H1 (cell line): ENCODE results near the gene PPP6R1. TPM values are rescaled to one million over a fixed set of nuclear protein-coding genes. Genes with fewer than 3 reads are reported as not detected.

Source experiments
- CTCF ChIA-PET: fragments of 300-600 bp; sonication (Branson Sonifier 250); formaldehyde crosslinking; loops from one replicate; lab custom pipeline; 2021; ENCODE audit not compliant: partially characterized antibody; lab: Charles Lee
- POLR2A ChIA-PET: fragments of 300-600 bp; sonication (Branson Sonifier 250); formaldehyde crosslinking; loops from one replicate; lab custom pipeline; 2021; ENCODE audit warnings: inconsistent platforms; ENCODE audit not compliant: partially characterized antibody; lab: Charles Lee
- DNase-seq, 2 experiments: peaks; one replicate each; pipeline versions ENCODE4 v3.0.0 to v3.0.0-alpha.2; 2010 to 2022; ENCODE audit warnings: low spot score in 2 of 2, low read depth in 1 of 2, mixed read lengths in 1 of 2
- FAIRE-seq: peaks from 2 replicates; lab custom pipeline; 2011; peaks lifted over from hg19 to GRCh38; lab: Jason Lieb, UNC
- H2AFZ ChIP-seq: 2 replicates; pipeline ENCODE4 v1.8.1; 2012; ENCODE audit warnings: low read length, inconsistent platforms
- H2AK5ac ChIP-seq: 2 replicates; pipeline ENCODE4 v1.6.1; 2013; ENCODE audit warnings: low read depth, low read length
- H2BK120ac ChIP-seq: replicated peaks from 2 replicates; pipeline ENCODE3; 2013; ENCODE audit warnings: low read depth, low read length, inconsistent platforms
- H2BK12ac ChIP-seq: 2 replicates; pipeline ENCODE4 v1.6.1; 2013; ENCODE audit warnings: low read depth, low read length
- H2BK15ac ChIP-seq: 2 replicates; pipeline ENCODE4 v1.6.1; 2013; ENCODE audit warnings: low read length
- H2BK20ac ChIP-seq: 2 replicates; pipeline ENCODE4 v1.6.1; 2013; ENCODE audit warnings: low read length
- H2BK5ac ChIP-seq: 2 replicates; pipeline ENCODE4 v1.6.1; 2013; ENCODE audit warnings: low read depth, low read length
- H3K14ac ChIP-seq: 2 replicates; pipeline ENCODE4 v1.6.1; 2013; ENCODE audit warnings: inconsistent platforms; ENCODE audit not compliant: insufficient read length
- H3K18ac ChIP-seq: 2 replicates; pipeline ENCODE4 v1.6.1; 2013; ENCODE audit warnings: low read length; ENCODE audit errors: extremely low read depth
- H3K23ac ChIP-seq: 2 replicates; pipeline ENCODE4 v1.6.1; 2013; ENCODE audit warnings: inconsistent platforms; ENCODE audit not compliant: insufficient read length
- H3K23me2 ChIP-seq: 2 replicates; pipeline ENCODE4 v1.6.1; 2013; ENCODE audit warnings: low read depth, low read length
- H3K27ac ChIP-seq: 2 replicates; pipeline ENCODE4 v1.6.1; 2011; ENCODE audit warnings: low read depth, low read length, inconsistent platforms
- H3K27me3 ChIP-seq, 4 experiments: replicated peaks in 1 of 4; 1 replicate in 1 of 4; 2 replicates in 3 of 4; pipeline versions ENCODE4 v1.6.1 to v1.8.1; 2011 to 2013; ENCODE audit warnings: low read length in 3 of 4, mild to moderate bottlenecking in 3 of 4, inconsistent platforms in 2 of 4, mixed read lengths in 2 of 4, moderate library complexity in 1 of 4; ENCODE audit not compliant: control insufficient read depth in 3 of 4, insufficient read depth in 3 of 4; ENCODE audit errors: extremely low read depth in 1 of 4
- H3K36me3 ChIP-seq, 4 experiments: 2 replicates each; pipeline versions ENCODE4 v1.6.1 to v1.8.1; 2011 to 2013; ENCODE audit warnings: mild to moderate bottlenecking in 4 of 4, low read length in 3 of 4, moderate library complexity in 2 of 4, control low read depth in 1 of 4, inconsistent platforms in 1 of 4; ENCODE audit not compliant: insufficient read depth in 4 of 4, control insufficient read depth in 2 of 4
- H3K4ac ChIP-seq: replicated peaks from 2 replicates; pipeline ENCODE3; 2013; ENCODE audit warnings: low read length, low read depth, mixed read lengths, inconsistent platforms; ENCODE audit not compliant: insufficient read length
- H3K4me1 ChIP-seq, 4 experiments: replicated peaks in 1 of 4; 1 replicate in 1 of 4; 2 replicates in 3 of 4; pipeline versions ENCODE4 v1.6.1 to v1.8.1; 2011 to 2013; ENCODE audit warnings: low read length in 3 of 4, inconsistent platforms in 2 of 4, mixed read lengths in 1 of 4; ENCODE audit not compliant: insufficient read depth in 4 of 4, control insufficient read depth in 3 of 4
- H3K4me2 ChIP-seq, 2 experiments: 2 replicates each; pipeline versions ENCODE4 v1.6.1 to v1.8.1; 2011 to 2013; ENCODE audit warnings: low read depth in 2 of 2, low read length in 2 of 2, control low read depth in 1 of 2, inconsistent platforms in 1 of 2, mild to moderate bottlenecking in 1 of 2; ENCODE audit not compliant: insufficient read depth in 1 of 2
- H3K4me3 ChIP-seq, 4 experiments: fragments of 200-600, 300-600 bp in 1 of 4; sonication (generic), shearing (Covaris generic), sonication (Bioruptor Twin) in 1 of 4; 2 replicates each; pipeline versions ENCODE4 v1.5.1 to v1.8.1; 2011 to 2016; ENCODE audit warnings: low read length in 4 of 4, low read depth in 3 of 4, control low read depth in 2 of 4, inconsistent platforms in 2 of 4, mild to moderate bottlenecking in 2 of 4, mixed read lengths in 1 of 4, moderate library complexity in 1 of 4; ENCODE audit not compliant: insufficient read depth in 2 of 4; ENCODE audit errors: extremely low read depth in 1 of 4
- H3K56ac ChIP-seq: replicated peaks from 2 replicates; pipeline ENCODE3; 2013; ENCODE audit warnings: low read depth, mild to moderate bottlenecking, mixed read lengths, low read length, inconsistent platforms; ENCODE audit not compliant: insufficient read length
- H3K79me1 ChIP-seq: 2 replicates; pipeline ENCODE4 v1.6.1; 2013; ENCODE audit warnings: low read depth, low read length, control low read depth
- H3K79me2 ChIP-seq, 2 experiments: 2 replicates each; pipeline versions ENCODE4 v1.6.1 to v1.8.1; 2012 to 2013; ENCODE audit warnings: low read length in 2 of 2, mild to moderate bottlenecking in 2 of 2, inconsistent platforms in 1 of 2; ENCODE audit not compliant: insufficient read depth in 2 of 2, control insufficient read depth in 1 of 2
- H3K9ac ChIP-seq, 4 experiments: replicated peaks in 1 of 4; 1 replicate in 1 of 4; 2 replicates in 3 of 4; pipeline versions ENCODE4 v1.6.1 to v1.8.1; 2011 to 2013; ENCODE audit warnings: low read depth in 3 of 4, low read length in 3 of 4, control low read depth in 2 of 4, mild to moderate bottlenecking in 2 of 4, moderate library complexity in 2 of 4, inconsistent platforms in 1 of 4; ENCODE audit errors: extremely low read depth in 1 of 4
- H3K9me3 ChIP-seq, 2 experiments: 2 replicates each; pipeline versions ENCODE4 v1.6.1 to v1.8.1; 2012 to 2013; ENCODE audit warnings: mild to moderate bottlenecking in 2 of 2, moderate library complexity in 2 of 2, control low read depth in 1 of 2, inconsistent platforms in 1 of 2, low read depth in 1 of 2, low read length in 1 of 2, mixed read lengths in 1 of 2; ENCODE audit not compliant: insufficient read depth in 2 of 2
- H4K20me1 ChIP-seq, 2 experiments: replicated peaks in 1 of 2; 2 replicates each; pipeline versions ENCODE3 to v1.8.1; 2011 to 2013; ENCODE audit warnings: inconsistent platforms in 2 of 2, low read length in 2 of 2, mild to moderate bottlenecking in 1 of 2; ENCODE audit not compliant: insufficient read depth in 2 of 2, control insufficient read depth in 1 of 2
- H4K5ac ChIP-seq: 2 replicates; pipeline ENCODE4 v1.6.1; 2013; ENCODE audit warnings: low read length, low read depth, mixed read lengths, inconsistent platforms; ENCODE audit not compliant: insufficient read length
- H4K8ac ChIP-seq: 2 replicates; pipeline ENCODE4 v1.8.0; 2013; ENCODE audit warnings: mild to moderate bottlenecking, moderate library complexity, low read length, inconsistent platforms; ENCODE audit not compliant: insufficient read depth; ENCODE audit errors: extremely low read depth
- H4K91ac ChIP-seq: replicated peaks from 2 replicates; pipeline ENCODE3; 2013; ENCODE audit warnings: low read length, mixed read lengths, inconsistent platforms; ENCODE audit not compliant: insufficient read length
- BACH1 ChIP-seq: IDR thresholded peaks from 2 replicates; pipeline ENCODE4 v1.6.1; 2012; ENCODE audit warnings: low read length, improper control_type of control experiment
- CBX5 ChIP-seq: fragments of 300-800, 300-1000 bp; sonication (generic); IDR thresholded peaks from 2 replicates; pipeline ENCODE4 v1.7.1; 2016; ENCODE audit warnings: antibody characterized with exemption, low read length, low read depth
- POLR2A ChIP-seq, 2 experiments: IDR thresholded peaks; 1 replicate in 1 of 2; 2 replicates in 1 of 2; pipeline ENCODE4 v1.6.1; 2011; ENCODE audit warnings: low read depth in 2 of 2, low read length in 2 of 2, mild to moderate bottlenecking in 2 of 2; ENCODE audit errors: control extremely low read depth in 1 of 2
- RAD21 ChIP-seq, 2 experiments: IDR thresholded peaks in 1 of 2; conservative IDR thresholded peaks in 1 of 2; 2 replicates each; pipeline ENCODE4 v1.6.1; 2011; ENCODE audit warnings: low read depth in 2 of 2, low read length in 2 of 2, improper control_type of control experiment in 1 of 2, inconsistent platforms in 1 of 2, mild to moderate bottlenecking in 1 of 2, moderate library complexity in 1 of 2
- SAP30 ChIP-seq: fragments of 300-600 bp; sonication (generic); IDR thresholded peaks from 2 replicates; pipeline ENCODE4 v1.7.1; 2012; ENCODE audit warnings: low read length, moderate library complexity, mild to moderate bottlenecking, inconsistent platforms; ENCODE audit not compliant: insufficient read depth, insufficient replicate concordance
- WGBS, 2 experiments: shearing (Covaris generic) in 1 of 2; methylation state at CpG; one replicate each; pipeline versions ENCODE4 v1.1.6 to v1.1.7; 2013 to 2015; ENCODE audit warnings: low lambda C conversion rate in 2 of 2, mixed read lengths in 2 of 2, inconsistent platforms in 1 of 2, low coverage in 1 of 2, missing lambda C conversion rate in 1 of 2; ENCODE audit not compliant: insufficient replicate concordance in 2 of 2, insufficient coverage in 1 of 2, insufficient read length in 1 of 2; ENCODE audit errors: extremely low coverage in 1 of 2, missing lambda C conversion rate in 1 of 2; 5-methylcytosine and 5-hydroxymethylcytosine counted together
- polyA plus RNA-seq, 7 experiments: library from polyadenylated mRNA; depleted of rRNA in 3 of 7; stranded (reverse) in 5 of 7; unstranded in 2 of 7; fragments of >200 nt in 5 of 7; fragments of 200-250 nt in 2 of 7; gene quantifications; 1 replicate in 5 of 7; 2 replicates in 1 of 7; 4 replicates in 1 of 7; pipeline versions ENCODE4 v1.2.1 to v1.2.3, GENCODE V29; 2011 to 2013; ENCODE audit warnings: missing spikeins in 2 of 7, mixed read lengths in 2 of 7
- total RNA-seq: library from RNA; stranded (reverse); fragmentation: NEBNext Ultra II Directional; extraction: Animal tissue kit (Norgen Biotek cat#: 25700); gene quantifications from 2 replicates; pipeline ENCODE4 v1.2.1, GENCODE V29; 2021

Gene PPP6R1
- total and polyA plus RNA-seq, 2 of the 8 experiments (the other 6 are each of a cell fraction or from before 2014, with no cell fraction given), result 36.4 to 74.4 TPM

DNA sequence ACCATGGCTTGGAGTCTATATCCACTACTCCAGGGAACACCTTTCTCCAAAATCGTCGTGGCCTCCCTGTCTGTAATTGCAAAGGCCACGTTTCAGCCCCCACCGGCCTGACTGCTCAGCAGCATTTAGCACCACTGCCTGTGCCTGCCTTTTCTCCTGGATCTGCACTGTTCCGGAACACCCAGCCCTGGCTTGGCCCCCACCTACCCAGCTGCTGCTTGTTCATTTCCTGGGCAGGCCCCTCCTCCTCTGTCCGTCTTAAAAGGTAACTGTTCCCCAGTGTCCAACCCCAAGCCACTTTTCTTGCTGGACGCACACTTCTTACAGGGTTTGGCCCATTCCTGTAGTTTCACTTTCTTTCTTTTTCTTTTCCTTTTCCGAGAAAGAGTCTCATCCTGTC is 70.2 kb downstream of the PPP6R1 start:
- H3K4ac ChIP-seq, result no peak overlapping the region
- no peak overlapping the region for H3K18ac ChIP-seq
- no peak overlapping the region for H3K14ac ChIP-seq
- H3K4me3 ChIP-seq, result no peak overlapping the region
- no peak overlapping the region for H4K5ac ChIP-seq
- peaks cover 0 to 2% of the 10 kb centered on the region in 2 experiments for H4K20me1 ChIP-seq
- no peak overlapping the region for H3K23ac ChIP-seq
- no peak overlapping the region for H2AFZ ChIP-seq
- no peak overlapping the region for H3K4me2 ChIP-seq
- no peak overlapping the region for H4K8ac ChIP-seq
- POLR2A ChIA-PET, result interaction anchor here (1.2 kb wide), 1 partner anchor 12 kb away, joined by 3 read pairs; no protein-coding TSS in a partner anchor
- H4K91ac ChIP-seq, result no peak overlapping the region
- H2BK5ac ChIP-seq, result no peak overlapping the region
- no peak overlapping the region for H2AK5ac ChIP-seq
- no peak overlapping the region for H3K56ac ChIP-seq
- no peaks in the 10 kb centered on the region for H3K9me3 ChIP-seq
- no peak overlapping the region for H2BK15ac ChIP-seq
- no peak overlapping the region for H2BK12ac ChIP-seq
- no peak overlapping the region for H2BK20ac ChIP-seq
- 84% methylated on average over 8 of the region's 8 CpGs; no CpG with 5 or more reads in 1 of the 2 experiments for WGBS, 2 experiments
- H2BK120ac ChIP-seq, result no peak overlapping the region
- H3K79me1 ChIP-seq, result no peaks in the 10 kb centered on the region
- H3K36me3 ChIP-seq, result no peaks in the 10 kb centered on the region
- no peak for TF ChIP-seq SAP30
- TF ChIP-seq BACH1, result no peak
- no peak for TF ChIP-seq POLR2A (IDR thresholded peaks at IDR 0.05; ENCODE audit: control extremely low read depth in 1 of 2, low read depth in 2 of 2, low read length in 2 of 2)
- TF ChIP-seq CBX5, result no peak
- no peak for TF ChIP-seq RAD21 (IDR thresholded peaks at IDR 0.05 in 1 of 2, conservative IDR thresholded peaks at IDR 0.05 in 1 of 2; ENCODE audit: low read depth in 2 of 2, low read length in 2 of 2)
- TF ChIP-seq, all 59 proteins: peak for 0
- peaks cover 0 to 4% (median 0%) of the 10 kb centered on the region in 4 experiments; a peak in 1 of 7 replicates for H3K27me3 ChIP-seq
- CTCF ChIA-PET, result no interaction called here
- no peaks in the 10 kb centered on the region for H3K23me2 ChIP-seq
- H3K27ac ChIP-seq, result no peak overlapping the region
- no peaks in the 10 kb centered on the region for H3K4me1 ChIP-seq
- H3K79me2 ChIP-seq, result no peaks in the 10 kb centered on the region
- H3K9ac ChIP-seq, result no peak overlapping the region
- FAIRE-seq (no peak), DNase-seq (no peak)
